Measurements from ENCODE around the gene SIGLEC5.

Gene SIGLEC5

DNA sequence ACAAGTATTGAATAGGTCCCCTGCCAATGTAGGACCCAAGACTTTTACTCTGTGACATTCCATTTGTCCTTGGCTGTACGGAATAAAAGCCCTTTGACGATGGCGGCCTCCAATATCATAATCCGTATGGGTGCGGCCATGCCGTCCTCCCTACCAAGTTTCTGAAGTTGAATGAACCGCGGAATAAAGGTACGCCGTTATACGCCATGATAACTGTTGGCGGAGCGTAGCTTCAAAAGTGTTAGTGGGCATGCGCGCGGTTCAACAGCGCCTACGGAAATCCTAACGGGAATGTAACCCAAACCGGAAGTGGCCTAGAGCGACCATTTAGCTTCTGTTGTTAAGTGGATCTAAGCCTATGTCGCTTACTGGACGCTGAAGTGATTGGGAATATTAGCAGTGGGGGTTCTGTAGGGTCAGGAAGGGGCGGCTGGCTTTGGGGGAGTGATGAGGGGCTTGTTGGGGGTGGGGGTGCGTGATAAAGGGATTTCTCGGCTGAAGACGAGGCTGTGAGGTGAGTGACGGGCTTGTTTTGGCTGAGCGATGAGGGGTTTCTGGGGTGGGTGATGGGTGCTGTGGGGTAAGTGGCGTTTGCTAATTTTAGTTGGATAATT, 59.1 kb downstream of the SIGLEC5 start, which contains the start of gene ZNF175:
ZNF175 (plus strand) TSS at position 322 of the 614 bp plus-strand sequence. CDS start 2,047 bp downstream, outside the sequence.
- peaks cover 5% of the 10 kb centered on the region for H3K27me3 ChIP-seq (ENCODE audit: insufficient read depth, low read length, poor library complexity)
- H3K79me2 ChIP-seq (ENCODE audit: insufficient read depth, low read length): peaks cover 33% of the 10 kb centered on the region
- peak within 1 kb of the TSS; percentile 94 for H2AFZ ChIP-seq (ENCODE audit: low read depth, low read length)
- DNase-seq: peak; percentile 94
- no peaks in the 10 kb centered on the region for H3K9me3 ChIP-seq (ENCODE audit: insufficient read depth, low read length, severe bottlenecking)
- H4K20me1 ChIP-seq (ENCODE audit: insufficient read depth, low read length): no peaks in the 10 kb centered on the region; the same call in 1 of the 2 replicates
- H3K36me3 ChIP-seq (ENCODE audit: insufficient read depth, low read length): peaks cover 34% of the 10 kb centered on the region
- H3K4me2 ChIP-seq (ENCODE audit: insufficient read depth, low read length): peak within 1 kb of the TSS; percentile 99
- peak within 1 kb of the TSS; percentile 61 for H3K9ac ChIP-seq (ENCODE audit: low read depth, low read length)
- H3K27ac ChIP-seq (ENCODE audit: low read length): peak within 1 kb of the TSS; percentile 83
- H3K4me3 ChIP-seq (ENCODE audit: low read depth in 1 of 2, low read length in 2 of 2): peak within 1 kb of the TSS; percentile 81 to 92
- peaks cover 32% of the 10 kb centered on the region for H3K4me1 ChIP-seq (ENCODE audit: insufficient read depth, low read length)
- ATAC-seq (ENCODE audit: insufficient read depth, low read depth): peak; percentile 98
- TF ChIP-seq, protein P1, sequence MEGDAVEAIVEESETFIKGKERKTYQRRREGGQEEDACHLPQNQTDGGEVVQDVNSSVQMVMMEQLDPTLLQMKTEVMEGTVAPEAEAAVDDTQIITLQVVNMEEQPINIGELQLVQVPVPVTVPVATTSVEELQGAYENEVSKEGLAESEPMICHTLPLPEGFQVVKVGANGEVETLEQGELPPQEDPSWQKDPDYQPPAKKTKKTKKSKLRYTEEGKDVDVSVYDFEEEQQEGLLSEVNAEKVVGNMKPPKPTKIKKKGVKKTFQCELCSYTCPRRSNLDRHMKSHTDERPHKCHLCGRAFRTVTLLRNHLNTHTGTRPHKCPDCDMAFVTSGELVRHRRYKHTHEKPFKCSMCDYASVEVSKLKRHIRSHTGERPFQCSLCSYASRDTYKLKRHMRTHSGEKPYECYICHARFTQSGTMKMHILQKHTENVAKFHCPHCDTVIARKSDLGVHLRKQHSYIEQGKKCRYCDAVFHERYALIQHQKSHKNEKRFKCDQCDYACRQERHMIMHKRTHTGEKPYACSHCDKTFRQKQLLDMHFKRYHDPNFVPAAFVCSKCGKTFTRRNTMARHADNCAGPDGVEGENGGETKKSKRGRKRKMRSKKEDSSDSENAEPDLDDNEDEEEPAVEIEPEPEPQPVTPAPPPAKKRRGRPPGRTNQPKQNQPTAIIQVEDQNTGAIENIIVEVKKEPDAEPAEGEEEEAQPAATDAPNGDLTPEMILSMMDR (IDR thresholded peaks at IDR 0.05; ENCODE audit: borderline replicate concordance, extremely low read depth, low read length, poor library complexity, severe bottlenecking): no peak
- no peak for TF ChIP-seq EZH2 (IDR thresholded peaks at IDR 0.05; ENCODE audit: borderline replicate concordance, low read depth, low read length, severe bottlenecking)

DNA sequence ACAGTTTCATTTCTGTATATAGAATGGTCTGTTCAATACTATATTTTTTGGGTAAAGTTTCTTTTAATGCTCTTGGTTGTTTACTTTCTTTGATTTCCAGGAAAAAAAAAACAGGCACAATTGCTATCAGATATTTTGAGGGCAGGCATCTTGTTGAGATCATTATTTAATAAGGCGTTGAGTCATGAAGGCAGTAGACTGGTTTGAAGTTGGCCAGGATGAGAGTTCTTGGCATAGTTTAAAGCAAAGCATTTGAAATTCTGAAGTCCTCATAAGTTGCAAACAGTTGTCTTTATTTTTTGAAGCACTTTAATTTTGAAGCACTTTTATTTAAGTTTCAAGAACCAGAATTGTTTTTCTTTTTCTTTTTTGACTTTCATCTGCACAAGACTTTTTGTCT, 61.7 kb downstream of the SIGLEC5 start:
- Histone ChIP-seq H3K9me3 (ENCODE audit: insufficient read depth, low read length, severe bottlenecking) (no peaks in the 10 kb centered on the region), H3K9ac (ENCODE audit: low read depth, low read length) (no peak overlapping the region), H3K36me3 (ENCODE audit: insufficient read depth, low read length) (peaks cover 11% of the 10 kb centered on the region), H3K4me3 (ENCODE audit: low read depth in 1 of 2, low read length in 2 of 2) (no peak overlapping the region), H2AFZ (ENCODE audit: low read depth, low read length) (no peak overlapping the region), H3K4me2 (ENCODE audit: insufficient read depth, low read length) (no peak overlapping the region), H3K27ac (ENCODE audit: low read length) (no peak overlapping the region), H3K79me2 (ENCODE audit: insufficient read depth, low read length) (peaks cover 24% of the 10 kb centered on the region), H3K4me1 (ENCODE audit: insufficient read depth, low read length) (peaks cover 26% of the 10 kb centered on the region), H4K20me1 (ENCODE audit: insufficient read depth, low read length) (no peaks in the 10 kb centered on the region), H3K27me3 (ENCODE audit: insufficient read depth, low read length, poor library complexity) (peaks cover 7% of the 10 kb centered on the region)
- TF ChIP-seq, protein P1 (IDR thresholded peaks at IDR 0.05; ENCODE audit: borderline replicate concordance, extremely low read depth, low read length, poor library complexity, severe bottlenecking): no peak
- TF ChIP-seq EZH2 (IDR thresholded peaks at IDR 0.05; ENCODE audit: borderline replicate concordance, low read depth, low read length, severe bottlenecking): no peak
- DNase-seq (no peak), ATAC-seq (ENCODE audit: insufficient read depth, low read depth) (no peak)

DNA sequence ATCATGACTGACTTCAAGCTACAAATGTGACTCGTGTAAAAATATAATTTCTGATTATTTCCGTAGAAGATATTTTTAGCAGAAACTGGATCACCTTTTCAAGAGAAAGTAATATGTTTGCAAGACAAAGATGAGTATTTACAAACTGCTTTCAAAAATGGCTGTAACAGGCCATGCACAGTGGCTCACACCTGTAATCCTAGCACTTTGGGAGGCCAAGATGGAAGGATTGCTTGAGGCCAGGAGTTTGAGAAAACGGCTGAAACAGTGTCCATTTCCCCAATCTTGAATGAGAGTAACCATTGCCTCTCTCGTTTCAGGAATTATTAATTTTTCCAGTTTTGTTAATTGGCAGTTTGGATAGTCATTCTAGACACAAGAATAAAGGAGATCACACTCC, 62.6 kb downstream of the SIGLEC5 start:
- no peak overlapping the region for H3K4me3 ChIP-seq (ENCODE audit: low read depth in 1 of 2, low read length in 2 of 2)
- TF ChIP-seq EZH2 (IDR thresholded peaks at IDR 0.05; ENCODE audit: borderline replicate concordance, low read depth, low read length, severe bottlenecking): no peak
- TF ChIP-seq, protein P1 (IDR thresholded peaks at IDR 0.05; ENCODE audit: borderline replicate concordance, extremely low read depth, low read length, poor library complexity, severe bottlenecking): no peak
- DNase-seq (no peak), ATAC-seq (ENCODE audit: insufficient read depth, low read depth) (no peak)
- H3K9me3 ChIP-seq (ENCODE audit: insufficient read depth, low read length, severe bottlenecking): no peaks in the 10 kb centered on the region
- no peak overlapping the region for H3K9ac ChIP-seq (ENCODE audit: low read depth, low read length)
- peaks cover 7% of the 10 kb centered on the region for H3K27me3 ChIP-seq (ENCODE audit: insufficient read depth, low read length, poor library complexity)
- peaks cover 3% of the 10 kb centered on the region for H3K36me3 ChIP-seq (ENCODE audit: insufficient read depth, low read length)
- H3K4me2 ChIP-seq (ENCODE audit: insufficient read depth, low read length): no peak overlapping the region
- H3K4me1 ChIP-seq (ENCODE audit: insufficient read depth, low read length): peaks cover 17% of the 10 kb centered on the region
- H2AFZ ChIP-seq (ENCODE audit: low read depth, low read length): no peak overlapping the region
- peaks cover 15% of the 10 kb centered on the region for H3K79me2 ChIP-seq (ENCODE audit: insufficient read depth, low read length)
- H4K20me1 ChIP-seq (ENCODE audit: insufficient read depth, low read length): no peaks in the 10 kb centered on the region
- H3K27ac ChIP-seq (ENCODE audit: low read length): no peak overlapping the region
